SKM-1 treated with dmso at 0.1 percent for 144 hours (cell line): ENCODE data around the gene STK38L.

Experiments
- DNase-seq: peaks from one replicate; lab custom pipeline; 2025; ENCODE audit not compliant: unreplicated experiment; lab: John Stamatoyannopoulos, UW

Gene STK38L

GRCh38 chr12:27343255-27344000, 99.3 kb downstream of the STK38L start:
- no peak for DNase-seq

- no peak for DNase-seq
Observed at GRCh38 chr12:27344246-27344645, 100.2 kb downstream of the STK38L start.

GRCh38 chr12:27344760-27345159, 100.7 kb downstream of the STK38L start:
- DNase-seq, result no peak

GRCh38 chr12:27345376-27345775, 101.3 kb downstream of the STK38L start:
- no peak for DNase-seq

- DNase-seq, result no peak
Observed at GRCh38 chr12:27347779-27348178, 103.7 kb downstream of the STK38L start.

- DNase-seq, result no peak
Observed at GRCh38 chr12:27351476-27351875, 107.4 kb downstream of the STK38L start.

GRCh38 chr12:27355486-27355885, 111.4 kb downstream of the STK38L start:
- DNase-seq, result no peak

GRCh38 chr12:27355979-27356378, 111.9 kb downstream of the STK38L start:
- no peak for DNase-seq

- no peak for DNase-seq
Observed at GRCh38 chr12:27359578-27360340, 115.7 kb downstream of the STK38L start.

GRCh38 chr12:27361372-27361771, 117.3 kb downstream of the STK38L start:
- no peak for DNase-seq

- DNase-seq, result no peak
Observed at GRCh38 chr12:27366621-27367020, 122.5 kb downstream of the STK38L start.

GRCh38 chr12:27367078-27367477, 123.0 kb downstream of the STK38L start:
- DNase-seq, result no peak
